IMR-90 (cell line): ENCODE data around the gene D2HGDH. TPM values are rescaled to one million over a fixed set of nuclear protein-coding genes. Genes with fewer than 3 reads are reported as not detected.

Source experiments
- ATAC-seq: fragments of 200-7000 bp; cut with Tn5 transposase; 2 replicates; pipeline ENCODE4 v1.9.1; 2020; ENCODE audit warnings: low read depth, mild to moderate bottlenecking, moderate library complexity
- BruUV-seq: library from RNA; stranded (reverse); fragments of 400-500 nt; replicated peaks from 2 replicates; lab custom pipeline; 2021; lab: Mats Ljungman, UMichigan
- CTCF ChIA-PET: fragments of 300-600 bp; formaldehyde crosslinking; extraction: SDS; loops from one replicate; lab custom pipeline; 2021; ENCODE audit warnings: antibody characterized with exemption; lab: Yijun Ruan, JAX
- POLR2A ChIA-PET: fragments of 300-600 bp; sonication (Branson Sonifier 250); formaldehyde crosslinking; loops from one replicate; lab custom pipeline; 2022; ENCODE audit warnings: antibody characterized with exemption; ENCODE audit not compliant: unreplicated experiment; lab: Charles Lee
- DNase-seq: peaks from one replicate; pipeline ENCODE4 v3.0.0; 2013
- H2AFZ ChIP-seq: replicated peaks from 2 replicates; pipeline ENCODE3; 2013; ENCODE audit warnings: low read length, mild to moderate bottlenecking; ENCODE audit not compliant: poor library complexity
- H2AK5ac ChIP-seq: 2 replicates; pipeline ENCODE4 v1.6.1; 2013; ENCODE audit warnings: low read depth, low read length, inconsistent platforms
- H2AK9ac ChIP-seq: replicated peaks from 2 replicates; pipeline ENCODE3; 2013; ENCODE audit warnings: mild to moderate bottlenecking, low read depth, low read length, moderate library complexity; ENCODE audit not compliant: poor library complexity
- H2BK120ac ChIP-seq: 2 replicates; pipeline ENCODE4 v1.6.1; 2013; ENCODE audit warnings: low read depth, low read length, inconsistent platforms
- H2BK15ac ChIP-seq: 3 replicates; pipeline ENCODE4 v1.6.1; 2013; ENCODE audit warnings: low read depth, low read length, inconsistent platforms
- H2BK20ac ChIP-seq: 2 replicates; pipeline ENCODE4 v1.6.1; 2013; ENCODE audit warnings: low read depth, mild to moderate bottlenecking, inconsistent platforms, low read length, moderate library complexity
- H2BK5ac ChIP-seq: 2 replicates; pipeline ENCODE4 v1.6.1; 2013; ENCODE audit warnings: mild to moderate bottlenecking, low read depth, low read length, inconsistent platforms; ENCODE audit not compliant: poor library complexity, severe bottlenecking
- H3K14ac ChIP-seq: replicated peaks from 2 replicates; pipeline ENCODE4 v1.6.1; 2013; ENCODE audit warnings: low read depth, low read length, inconsistent platforms
- H3K18ac ChIP-seq: 2 replicates; pipeline ENCODE4 v1.6.1; 2013; ENCODE audit warnings: low read depth, low read length, control low read depth
- H3K23ac ChIP-seq: 2 replicates; pipeline ENCODE4 v1.6.1; 2013; ENCODE audit warnings: low read depth, low read length, inconsistent platforms
- H3K27ac ChIP-seq: 2 replicates; pipeline ENCODE4 v1.5.1; 2013; ENCODE audit warnings: mild to moderate bottlenecking, control low read depth, low read length; ENCODE audit not compliant: insufficient read depth
- H3K27me3 ChIP-seq: 2 replicates; pipeline ENCODE4 v1.6.1; 2013; ENCODE audit warnings: low read length; ENCODE audit not compliant: control insufficient read depth, insufficient read depth
- H3K36me3 ChIP-seq: 2 replicates; pipeline ENCODE4 v1.6.1; 2013; ENCODE audit warnings: low read length, mixed read lengths; ENCODE audit not compliant: control insufficient read depth, insufficient read depth
- H3K4ac ChIP-seq: 2 replicates; pipeline ENCODE4 v1.6.1; 2013; ENCODE audit warnings: low read depth, low read length, inconsistent platforms
- H3K4me1 ChIP-seq: 2 replicates; pipeline ENCODE4 v1.6.1; 2013; ENCODE audit warnings: low read length, mixed read lengths; ENCODE audit not compliant: control insufficient read depth, insufficient read depth
- H3K4me2 ChIP-seq: 2 replicates; pipeline ENCODE4 v1.6.1; 2013; ENCODE audit warnings: low read depth, mild to moderate bottlenecking, control low read depth, low read length, moderate library complexity
- H3K4me3 ChIP-seq: 2 replicates; pipeline ENCODE4 v1.5.1; 2013; ENCODE audit warnings: low read depth, mild to moderate bottlenecking, control low read depth, low read length, moderate library complexity; ENCODE audit not compliant: insufficient read depth
- H3K56ac ChIP-seq: 2 replicates; pipeline ENCODE4 v1.6.1; 2013; ENCODE audit warnings: low read length, inconsistent platforms; ENCODE audit not compliant: insufficient read depth; ENCODE audit errors: extremely low read depth
- H3K79me1 ChIP-seq, 2 experiments: 2 replicates each; pipeline ENCODE4 v1.6.1; 2013; ENCODE audit warnings: low read length in 2 of 2, inconsistent platforms in 1 of 2, low read depth in 1 of 2
- H3K9ac ChIP-seq: 2 replicates; pipeline ENCODE4 v1.6.1; 2013; ENCODE audit warnings: low read depth, low read length, control low read depth
- H3K9me1 ChIP-seq: 2 replicates; pipeline ENCODE4 v1.6.1; 2013; ENCODE audit warnings: low read length, inconsistent platforms; ENCODE audit not compliant: insufficient read depth
- H3K9me3 ChIP-seq: 2 replicates; pipeline ENCODE4 v1.6.1; 2013; ENCODE audit warnings: low read length; ENCODE audit not compliant: control insufficient read depth, insufficient read depth
- H4K20me1 ChIP-seq: 2 replicates; pipeline ENCODE4 v1.6.1; 2013; ENCODE audit warnings: low read length, inconsistent platforms; ENCODE audit not compliant: insufficient read depth
- H4K5ac ChIP-seq: 2 replicates; pipeline ENCODE4 v1.6.1; 2013; ENCODE audit warnings: mild to moderate bottlenecking, low read depth, low read length, control low read depth
- H4K8ac ChIP-seq, 2 experiments: 2 replicates each; pipeline ENCODE4 v1.6.1; 2013; ENCODE audit warnings: low read depth in 2 of 2, low read length in 2 of 2, control low read depth in 1 of 2, inconsistent platforms in 1 of 2
- H4K91ac ChIP-seq: 2 replicates; pipeline ENCODE4 v1.6.1; 2013; ENCODE audit warnings: low read depth, low read length, inconsistent platforms; ENCODE audit not compliant: insufficient read depth
- CHD1 ChIP-seq: IDR thresholded peaks from 2 replicates; pipeline ENCODE4 v1.6.1; 2012; ENCODE audit warnings: low read depth, low read length, improper control_type of control experiment
- FOS ChIP-seq: fragments of 150-350 bp; IDR thresholded peaks from 2 replicates; pipeline ENCODE4 v1.6.1; 2016; ENCODE audit warnings: low read depth, low read length
- POLR2A ChIP-seq: IDR thresholded peaks from 2 replicates; pipeline ENCODE4 v1.6.1; 2012; ENCODE audit warnings: mild to moderate bottlenecking, low read depth, low read length
- RAD21 ChIP-seq: IDR thresholded peaks from 2 replicates; pipeline ENCODE4 v1.6.1; 2012; ENCODE audit warnings: low read length, improper control_type of control experiment
- RCOR1 ChIP-seq: IDR thresholded peaks from 2 replicates; pipeline ENCODE4 v1.6.1; 2012; ENCODE audit warnings: mild to moderate bottlenecking, low read length, improper control_type of control experiment; ENCODE audit not compliant: insufficient replicate concordance
- SMC3 ChIP-seq: fragments of 150-350 bp; IDR thresholded peaks from 2 replicates; pipeline ENCODE4 v1.6.1; 2016; ENCODE audit warnings: low read depth, mild to moderate bottlenecking, antibody characterized with exemption, low read length, moderate library complexity
- WGBS, 2 experiments: methylation state at CpG; one replicate each; pipeline versions ENCODE4 v1.1.5 to v1.1.7; 2013; ENCODE audit warnings: missing lambda C conversion rate in 2 of 2; ENCODE audit not compliant: insufficient read length in 1 of 2; ENCODE audit errors: extremely low coverage in 2 of 2; 5-methylcytosine and 5-hydroxymethylcytosine counted together
- dilution Hi-C: fragments of 300-500 bp; cut with HindIII; formaldehyde crosslinking; loops from one replicate; pipeline ENCODE4 v1.14.3; 2018; ENCODE audit warnings: low sequenced_read_pairs; ENCODE audit not compliant: unreplicated experiment
- in situ Hi-C: fragments of 300-500 bp; cut with MboI; formaldehyde crosslinking; loops from 3 replicates; pipeline ENCODE4 v1.14.3; 2019; ENCODE audit warnings: low sequenced_read_pairs, inconsistent platforms, mixed read lengths
- intact Hi-C: fragments of 100-400 bp; cut with micrococcal nuclease; formaldehyde crosslinking; loops from 2 replicates; pipeline ENCODE4 v1.10.0; 2022
- polyA plus RNA-seq, 3 experiments: library from polyadenylated mRNA; depleted of rRNA; stranded (reverse); fragments of >200 nt; gene quantifications; 2 replicates each; pipeline ENCODE4 v1.2.3, GENCODE V29; 2012; ENCODE audit warnings: low replicate concordance in 1 of 3
- total RNA-seq: library from RNA; depleted of rRNA; stranded (reverse); fragments of >200 nt; gene quantifications from 2 replicates; pipeline ENCODE4 v1.2.3, GENCODE V29; 2012
- TF ChIP-seq, protein P1 (sequence below): conservative IDR thresholded peaks from 2 replicates; pipeline ENCODE4 v1.5.1; 2012; ENCODE audit warnings: mild to moderate bottlenecking, low read depth, low read length, improper control_type of control experiment
- TF ChIP-seq, protein P2 (sequence below): fragments of 150-350 bp; IDR thresholded peaks from 2 replicates; pipeline ENCODE4 v1.6.1; 2016; ENCODE audit warnings: low read depth, mild to moderate bottlenecking, low read length, moderate library complexity, borderline replicate concordance

Gene D2HGDH
- total and polyA plus RNA-seq, 2 of the 4 experiments (the other 2 are of a cell fraction): 6.3 to 22.1 TPM

DNA sequence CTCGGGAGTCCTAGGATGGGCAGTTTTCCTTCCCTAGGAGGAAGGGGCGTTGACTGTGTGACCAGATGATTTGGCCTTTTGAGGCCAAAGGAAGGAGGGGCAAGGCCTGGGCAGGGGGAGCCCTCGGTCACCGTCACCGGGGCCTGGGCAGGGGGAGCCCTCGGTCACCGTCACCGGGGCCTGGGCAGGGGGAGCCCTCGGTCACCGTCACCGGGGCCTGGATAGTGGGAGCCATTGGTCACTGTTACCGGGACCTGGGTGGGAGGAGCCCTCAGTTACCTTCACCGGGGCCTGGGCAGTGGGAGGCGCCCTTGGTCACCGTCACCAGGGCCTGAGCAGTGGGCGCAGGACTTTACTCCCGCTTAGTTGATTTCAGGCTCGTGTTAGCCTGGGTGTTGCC, 17.3 kb downstream of the D2HGDH start:
- Histone ChIP-seq H3K23ac (no peak overlapping the region), H2BK15ac (no peak overlapping the region), H3K36me3 (peaks cover 47% of the 10 kb centered on the region), H3K18ac (no peak overlapping the region), H3K79me1 (no peaks in the 10 kb centered on the region), H4K8ac (no peak overlapping the region), H3K9me3 (no peaks in the 10 kb centered on the region), H3K9me1 (no peaks in the 10 kb centered on the region), H2BK120ac (no peak overlapping the region), H3K4me2 (no peak overlapping the region), H3K4me3 (no peak overlapping the region), H3K56ac (no peak overlapping the region), H3K4me1 (no peaks in the 10 kb centered on the region), H4K5ac (no peak overlapping the region), H4K20me1 (no peaks in the 10 kb centered on the region; the same call in 1 of the 2 replicates), H3K27me3 (no peaks in the 10 kb centered on the region), H2BK5ac (no peak overlapping the region), H3K9ac (no peak overlapping the region), H3K27ac (no peak overlapping the region), H3K4ac (no peak overlapping the region), H2AK5ac (no peak overlapping the region), H3K14ac (no peak overlapping the region), H4K91ac (no peak overlapping the region), H2AFZ (no peak overlapping the region), H2AK9ac (peak overlapping the region; percentile 65), H2BK20ac (no peak overlapping the region)
- dilution Hi-C loops (no loop called here), in situ Hi-C loops (no loop called here), intact Hi-C loops (no loop called here)
- DNase-seq: no peak
- ChIA-PET CTCF (no interaction called here), POLR2A (no interaction called here)
- TF ChIP-seq FOS: no peak
- TF ChIP-seq, protein P1, sequence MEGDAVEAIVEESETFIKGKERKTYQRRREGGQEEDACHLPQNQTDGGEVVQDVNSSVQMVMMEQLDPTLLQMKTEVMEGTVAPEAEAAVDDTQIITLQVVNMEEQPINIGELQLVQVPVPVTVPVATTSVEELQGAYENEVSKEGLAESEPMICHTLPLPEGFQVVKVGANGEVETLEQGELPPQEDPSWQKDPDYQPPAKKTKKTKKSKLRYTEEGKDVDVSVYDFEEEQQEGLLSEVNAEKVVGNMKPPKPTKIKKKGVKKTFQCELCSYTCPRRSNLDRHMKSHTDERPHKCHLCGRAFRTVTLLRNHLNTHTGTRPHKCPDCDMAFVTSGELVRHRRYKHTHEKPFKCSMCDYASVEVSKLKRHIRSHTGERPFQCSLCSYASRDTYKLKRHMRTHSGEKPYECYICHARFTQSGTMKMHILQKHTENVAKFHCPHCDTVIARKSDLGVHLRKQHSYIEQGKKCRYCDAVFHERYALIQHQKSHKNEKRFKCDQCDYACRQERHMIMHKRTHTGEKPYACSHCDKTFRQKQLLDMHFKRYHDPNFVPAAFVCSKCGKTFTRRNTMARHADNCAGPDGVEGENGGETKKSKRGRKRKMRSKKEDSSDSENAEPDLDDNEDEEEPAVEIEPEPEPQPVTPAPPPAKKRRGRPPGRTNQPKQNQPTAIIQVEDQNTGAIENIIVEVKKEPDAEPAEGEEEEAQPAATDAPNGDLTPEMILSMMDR: no peak
- TF ChIP-seq, protein P2, sequence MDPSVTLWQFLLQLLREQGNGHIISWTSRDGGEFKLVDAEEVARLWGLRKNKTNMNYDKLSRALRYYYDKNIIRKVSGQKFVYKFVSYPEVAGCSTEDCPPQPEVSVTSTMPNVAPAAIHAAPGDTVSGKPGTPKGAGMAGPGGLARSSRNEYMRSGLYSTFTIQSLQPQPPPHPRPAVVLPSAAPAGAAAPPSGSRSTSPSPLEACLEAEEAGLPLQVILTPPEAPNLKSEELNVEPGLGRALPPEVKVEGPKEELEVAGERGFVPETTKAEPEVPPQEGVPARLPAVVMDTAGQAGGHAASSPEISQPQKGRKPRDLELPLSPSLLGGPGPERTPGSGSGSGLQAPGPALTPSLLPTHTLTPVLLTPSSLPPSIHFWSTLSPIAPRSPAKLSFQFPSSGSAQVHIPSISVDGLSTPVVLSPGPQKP: no peak
- no peak for TF ChIP-seq CHD1
- TF ChIP-seq SMC3: no peak
- no peak for TF ChIP-seq POLR2A
- no peak for TF ChIP-seq RCOR1
- TF ChIP-seq RAD21: no peak
- ATAC-seq: no peak
- 98% methylated on average over 8 of the region's 18 CpGs; no CpG with 5 or more reads in 1 of the 2 experiments for WGBS, 2 experiments
- BruUV-seq: no TSS peak
